Endometrium (tissue), 2 donors: ENCODE data around the gene CASQ2.

Source experiments
- FAIRE-seq: peaks from 2 replicates; lab custom pipeline; 2012; peaks lifted over from hg19 to GRCh38; lab: Jason Lieb, UNC
- donor health status: control.
- donor health status: control.

CASQ2 gene

GRCh38 chr1:115768549-115768948 is at the start of gene CASQ2:
CASQ2 (minus strand) TSS chr1:115768714; CDS start chr1:115768541, 173 bp downstream.
- no peak for FAIRE-seq

DNA sequence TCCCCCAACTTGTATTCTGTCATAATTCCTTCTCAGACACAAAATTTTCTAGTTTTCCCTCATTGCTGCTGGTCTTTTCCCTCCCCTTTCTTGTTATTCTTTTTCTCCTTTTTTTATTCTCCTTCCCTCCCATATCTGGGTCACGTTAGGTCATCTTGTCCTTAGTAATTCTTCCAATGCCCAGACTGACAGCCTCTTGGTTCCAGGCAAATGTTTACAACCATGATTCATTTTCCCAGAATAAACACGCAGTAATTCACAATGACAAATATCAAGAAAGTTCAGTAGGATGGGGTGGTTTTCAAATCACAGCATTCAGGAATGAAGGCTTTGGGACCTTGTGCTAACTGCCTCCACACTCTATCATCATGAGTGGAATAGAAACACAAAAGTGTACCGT is 47.2 kb upstream of the CASQ2 start:
- no peak for FAIRE-seq

- FAIRE-seq, result no peak
These were observed 46.3 kb upstream of the CASQ2 start for GRCh38 chr1:115814685-115815398.

DNA sequence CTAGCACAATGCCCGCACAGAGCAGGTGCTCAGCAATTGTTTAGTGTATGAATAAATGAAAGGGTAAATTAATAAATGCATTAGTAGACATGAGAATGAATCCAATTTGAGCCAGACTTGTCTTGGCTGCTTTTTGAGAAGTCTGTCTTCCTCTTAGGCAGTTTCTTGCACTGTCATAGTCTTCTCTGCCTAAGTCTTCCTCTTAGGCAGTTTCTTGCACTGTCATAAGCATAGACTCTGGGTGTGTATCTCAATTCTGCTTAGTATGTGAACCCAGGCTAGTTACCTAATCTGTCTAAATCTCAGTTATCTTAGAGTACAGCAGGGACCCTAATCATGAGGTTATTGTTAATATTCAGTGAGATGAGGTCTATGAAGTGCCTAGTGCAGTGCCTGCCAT is 45.2 kb upstream of the CASQ2 start:
- FAIRE-seq, result no peak

DNA sequence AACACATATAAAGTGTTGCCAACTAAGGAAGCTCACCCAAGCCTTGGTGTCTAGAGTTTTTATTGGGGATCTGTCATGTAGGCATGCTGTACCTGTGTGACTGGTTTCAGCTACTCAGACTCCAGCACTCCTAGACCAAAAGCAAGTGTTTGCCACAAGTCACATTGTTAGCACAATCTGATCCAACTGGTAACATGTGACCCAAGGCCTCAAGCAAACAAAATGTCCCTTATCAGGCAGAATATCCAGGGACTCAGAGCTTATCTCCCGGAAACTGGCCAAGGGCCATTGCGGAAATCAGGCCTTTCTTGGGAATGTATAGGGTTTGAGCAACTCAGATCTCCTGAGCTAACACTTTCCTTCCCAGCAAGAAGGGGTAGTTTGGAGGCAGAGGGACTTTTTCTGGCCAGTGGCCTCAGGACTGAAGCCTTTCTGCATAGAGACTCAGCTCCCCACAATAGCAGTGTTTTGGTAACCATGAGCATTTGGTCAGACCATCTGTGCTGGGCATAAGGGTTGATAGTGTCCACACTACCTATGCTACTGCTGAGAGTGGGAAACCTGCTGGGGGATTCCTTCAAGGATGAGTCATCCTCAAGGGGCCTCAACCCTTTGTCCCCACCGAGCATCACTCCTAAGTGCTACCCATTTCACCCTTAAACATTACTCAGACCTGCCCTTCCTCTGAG is 42.8 kb upstream of the CASQ2 start:
- no peak for FAIRE-seq

DNA sequence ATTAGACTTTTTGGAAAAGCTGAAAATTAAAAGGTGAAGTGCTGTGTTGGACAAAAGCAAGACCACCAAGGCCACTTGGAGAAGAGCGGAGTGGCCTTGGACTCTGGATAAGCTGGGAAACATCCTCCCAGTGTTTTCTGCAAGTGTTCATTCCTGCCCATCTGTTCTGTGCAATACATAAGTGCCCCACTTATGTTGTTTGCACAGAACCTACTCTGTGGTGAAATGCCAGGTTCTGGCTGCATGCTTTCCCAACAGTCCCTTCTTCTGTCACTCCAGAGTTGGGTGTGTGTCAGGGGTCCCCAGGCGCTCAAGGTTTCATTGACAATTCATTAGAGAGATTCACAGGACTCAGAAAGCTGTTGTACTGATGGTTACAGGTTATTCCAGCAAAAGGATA is 42.1 kb upstream of the CASQ2 start:
- FAIRE-seq, result no peak

GRCh38 chr1:115809847-115810246 is 41.3 kb upstream of the CASQ2 start:
- FAIRE-seq, result no peak

- FAIRE-seq, result no peak
These were observed 40.6 kb upstream of the CASQ2 start for GRCh38 chr1:115809076-115809475.

- FAIRE-seq, result no peak
These were observed 39.2 kb upstream of the CASQ2 start for GRCh38 chr1:115807723-115808122.

- FAIRE-seq, result no peak
These were observed 37.1 kb upstream of the CASQ2 start for GRCh38 chr1:115805597-115805996.

GRCh38 chr1:115802416-115802815 is 33.9 kb upstream of the CASQ2 start:
- FAIRE-seq, result no peak

GRCh38 chr1:115797486-115797885 is 29.0 kb upstream of the CASQ2 start:
- no peak for FAIRE-seq

GRCh38 chr1:115796897-115797296 is 28.4 kb upstream of the CASQ2 start:
- FAIRE-seq, result no peak

GRCh38 chr1:115796036-115796435 is 27.5 kb upstream of the CASQ2 start:
- no peak for FAIRE-seq

GRCh38 chr1:115794976-115795639 is 26.6 kb upstream of the CASQ2 start:
- FAIRE-seq, result no peak

GRCh38 chr1:115793162-115793561 is 24.6 kb upstream of the CASQ2 start:
- no peak for FAIRE-seq

GRCh38 chr1:115791816-115792215 is 23.3 kb upstream of the CASQ2 start:
- FAIRE-seq, result no peak

DNA sequence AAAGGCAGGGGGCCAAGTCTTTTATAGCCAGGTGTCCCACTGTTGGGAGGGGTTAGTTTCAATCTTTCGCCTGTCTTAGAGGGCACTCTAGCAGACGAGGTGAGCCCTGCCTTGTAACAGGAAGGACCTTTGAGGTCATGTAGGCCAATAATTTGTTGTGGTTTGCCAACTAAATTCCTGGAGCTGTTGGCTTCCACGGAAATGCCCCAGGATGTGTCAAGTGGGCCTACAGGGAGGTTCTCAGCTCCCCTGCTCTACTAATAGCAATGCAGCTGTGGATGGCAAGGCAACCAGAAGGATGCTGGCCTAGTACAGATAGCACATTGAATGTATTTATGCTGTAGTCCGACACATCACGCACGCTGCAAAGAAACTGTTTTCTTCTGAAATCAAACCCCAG is 22.3 kb upstream of the CASQ2 start:
- FAIRE-seq, result no peak

GRCh38 chr1:115790356-115790755 is 21.8 kb upstream of the CASQ2 start:
- FAIRE-seq, result no peak

DNA sequence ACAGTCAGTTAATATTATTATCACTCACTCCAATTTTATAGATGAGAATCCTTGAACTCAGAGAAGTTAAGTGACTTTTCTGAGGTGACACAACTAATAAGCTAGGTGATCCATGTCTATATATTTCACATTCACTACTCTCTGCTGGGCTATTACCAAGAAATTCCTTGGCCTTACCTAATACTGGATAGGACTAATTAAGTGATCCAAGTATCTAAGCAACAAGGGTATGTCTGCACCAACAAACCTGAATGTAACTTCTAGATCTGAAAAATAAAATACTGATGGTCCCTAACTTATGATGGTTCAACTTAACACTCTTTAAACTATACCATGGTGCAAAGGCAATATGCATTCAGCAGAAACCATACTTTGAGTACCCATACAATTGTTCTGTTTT is 14.8 kb upstream of the CASQ2 start:
- FAIRE-seq, result no peak

DNA sequence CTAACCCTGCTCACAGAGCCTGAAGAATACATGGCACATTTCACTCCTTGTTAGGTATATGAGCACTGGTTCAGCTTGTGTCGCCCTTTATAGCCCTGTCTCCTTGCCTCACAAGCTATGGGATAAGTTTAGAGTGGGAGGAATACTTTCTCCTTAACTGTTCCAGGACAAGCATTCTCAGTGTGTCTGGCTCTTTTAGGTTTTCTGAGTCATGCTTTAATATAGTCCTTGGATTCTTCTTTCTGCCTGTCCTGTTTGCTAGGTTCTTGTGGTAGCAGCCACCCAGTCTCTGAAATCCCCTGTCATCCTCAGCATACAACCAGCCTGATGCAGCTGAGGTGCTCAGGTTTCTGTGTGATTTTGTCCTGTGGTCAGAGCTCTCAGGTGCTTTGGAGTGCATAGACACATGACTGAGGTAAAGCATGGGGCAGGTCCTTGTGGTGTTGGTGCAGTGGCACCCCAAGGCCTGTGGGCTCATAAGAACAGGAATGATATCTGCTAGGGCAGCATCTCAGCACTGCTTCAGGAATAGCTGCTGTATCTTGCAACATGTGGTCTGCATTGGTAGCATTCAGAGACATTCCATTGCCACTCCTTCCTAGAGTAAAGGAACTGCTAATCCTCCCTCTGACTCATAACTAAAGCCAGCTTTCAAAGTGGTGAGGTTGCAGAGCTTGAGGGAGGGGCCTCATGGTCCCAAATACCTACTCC is 14.2 kb upstream of the CASQ2 start:
- no peak for FAIRE-seq

DNA sequence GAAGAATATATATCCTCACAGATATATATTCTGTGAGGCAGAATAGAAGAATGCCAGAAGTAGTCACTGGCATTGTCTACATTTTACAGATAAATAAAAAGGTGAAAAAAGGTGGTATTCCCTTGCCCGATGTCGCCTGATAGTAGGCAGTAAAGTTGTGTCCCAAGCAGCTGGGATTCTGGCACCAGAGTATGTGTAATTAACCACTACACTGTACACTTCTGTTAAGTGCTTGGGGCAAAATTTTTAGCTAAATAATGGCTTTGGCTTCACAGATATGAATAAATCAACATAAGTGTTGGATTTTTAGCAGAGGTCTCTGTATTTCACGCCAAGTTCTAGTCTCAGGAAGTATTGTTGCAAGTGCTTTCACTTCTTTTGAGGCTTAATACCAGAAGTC is 13.3 kb upstream of the CASQ2 start:
- FAIRE-seq, result no peak

- no peak for FAIRE-seq
These were observed 12.8 kb upstream of the CASQ2 start for GRCh38 chr1:115781343-115781742.
